ENCODE data around the gene SLC11A2.

GRCh38 chr12:50929831-50930230 lies 96.4 kb downstream of the SLC11A2 start:
- TF ChIP-seq CENPT (CRISPR knock-in tag; IDR thresholded peaks at IDR 0.05; ENCODE audit: low read depth) (no peak), NFIB (CRISPR knock-in tag; IDR thresholded peaks at IDR 0.05; ENCODE audit: borderline replicate concordance) (no peak), ZNF558 (CRISPR knock-in tag; IDR thresholded peaks at IDR 0.05; ENCODE audit: borderline replicate concordance) (no peak), TRIM24 (CRISPR knock-in tag; IDR thresholded peaks at IDR 0.05) (no peak), ZMAT3 (CRISPR knock-in tag; conservative IDR thresholded peaks at IDR 0.05) (no peak), HNF4G (IDR thresholded peaks at IDR 0.05; ENCODE audit: borderline replicate concordance, low read depth, low read length) (no peak), HNF4G (CRISPR knock-in tag; IDR thresholded peaks at IDR 0.05; ENCODE audit: borderline replicate concordance, low read depth) (no peak), PRDM15 (CRISPR knock-in tag; IDR thresholded peaks at IDR 0.05) (no peak), SNRNP70 (IDR thresholded peaks at IDR 0.05; ENCODE audit: low read depth, low read length) (no peak), POLR2AphosphoS5 (IDR thresholded peaks at IDR 0.05; ENCODE audit: low read depth, low read length) (no peak), CREBL2 (CRISPR knock-in tag; IDR thresholded peaks at IDR 0.05; ENCODE audit: borderline replicate concordance) (no peak), HOXA9 (CRISPR knock-in tag; IDR thresholded peaks at IDR 0.05; ENCODE audit: borderline replicate concordance) (no peak), RELA (CRISPR knock-in tag; IDR thresholded peaks at IDR 0.05) (no peak)

All from HepG2 (cell line).